Astrocyte (in vitro differentiated cells and primary cell): ENCODE measurements around the gene HYCC1. TPM values are rescaled to one million over a fixed set of nuclear protein-coding genes. Genes with fewer than 3 reads are reported as not detected.
"Not testable (repeated sequence)": the region's sequence is repeated elsewhere in the genome, so short reads cannot be mapped to it uniquely, and the experiment has no call there.

ENCODE experiments used
- DNase-seq: peaks from one replicate; pipeline ENCODE4 v3.0.0-alpha.2; 2010; ENCODE audit warnings: low read depth
- FAIRE-seq: peaks from 2 replicates; lab custom pipeline; 2011; peaks lifted over from hg19 to GRCh38; lab: Jason Lieb, UNC
- H2AFZ ChIP-seq: 2 replicates; pipeline ENCODE4 v1.6.0; 2012; ENCODE audit warnings: low read depth, low read length, inconsistent platforms
- H3K27ac ChIP-seq: 2 replicates; pipeline ENCODE4 v1.5.1; 2011; ENCODE audit warnings: low read depth, low read length, inconsistent platforms
- H3K27me3 ChIP-seq: 2 replicates; pipeline ENCODE4 v1.6.0; 2011; ENCODE audit warnings: low read length, inconsistent platforms; ENCODE audit not compliant: insufficient read depth
- H3K36me3 ChIP-seq: 2 replicates; pipeline ENCODE4 v1.5.1; 2011; ENCODE audit warnings: low read length, inconsistent platforms; ENCODE audit not compliant: insufficient read depth
- H3K4me1 ChIP-seq: 2 replicates; pipeline ENCODE4 v1.5.1; 2011; ENCODE audit warnings: low read length, inconsistent platforms; ENCODE audit not compliant: insufficient read depth
- H3K4me2 ChIP-seq: 2 replicates; pipeline ENCODE4 v1.6.0; 2012; ENCODE audit warnings: low read length, inconsistent platforms
- H3K4me3 ChIP-seq: 2 replicates; pipeline ENCODE4 v1.5.1; 2011; ENCODE audit warnings: low read depth, mild to moderate bottlenecking, low read length, inconsistent platforms; ENCODE audit not compliant: insufficient read depth
- H3K79me2 ChIP-seq: 2 replicates; pipeline ENCODE4 v1.6.0; 2012; ENCODE audit warnings: mild to moderate bottlenecking, low read length, inconsistent platforms; ENCODE audit not compliant: insufficient read depth
- H3K9ac ChIP-seq: 2 replicates; pipeline ENCODE4 v1.6.0; 2012; ENCODE audit warnings: mild to moderate bottlenecking, low read length, inconsistent platforms
- H3K9me3 ChIP-seq: 2 replicates; pipeline ENCODE4 v1.5.1; 2012; ENCODE audit warnings: low read depth, mild to moderate bottlenecking, low read length, inconsistent platforms; ENCODE audit not compliant: insufficient read depth
- H4K20me1 ChIP-seq: 2 replicates; pipeline ENCODE4 v1.6.0; 2012; ENCODE audit warnings: low read length, inconsistent platforms; ENCODE audit not compliant: insufficient read depth
- H3K27ac Mint-ChIP-seq: one replicate; pipeline ENCODE4 v1.8.0; 2021; ENCODE audit warnings: mild to moderate bottlenecking, mixed read lengths; ENCODE audit not compliant: unreplicated experiment
- H3K27me3 Mint-ChIP-seq: one replicate; pipeline ENCODE4 v1.8.0; 2021; ENCODE audit warnings: low read depth, mixed read lengths; ENCODE audit not compliant: unreplicated experiment
- H3K36me3 Mint-ChIP-seq: one replicate; pipeline ENCODE4 v1.8.0; 2021; ENCODE audit warnings: low read depth, mixed read lengths; ENCODE audit not compliant: unreplicated experiment
- H3K4me1 Mint-ChIP-seq: one replicate; pipeline ENCODE4 v1.8.0; 2021; ENCODE audit warnings: low read depth, mixed read lengths; ENCODE audit not compliant: unreplicated experiment
- H3K4me3 Mint-ChIP-seq: one replicate; pipeline ENCODE4 v1.8.0; 2021; ENCODE audit warnings: mild to moderate bottlenecking, moderate library complexity, mixed read lengths; ENCODE audit not compliant: unreplicated experiment
- H3K9me3 Mint-ChIP-seq: one replicate; pipeline ENCODE4 v1.8.0; 2021; ENCODE audit warnings: mild to moderate bottlenecking, mixed read lengths; ENCODE audit not compliant: unreplicated experiment
- CTCF ChIP-seq: IDR thresholded peaks from 2 replicates; pipeline ENCODE4 v1.5.1; 2011; ENCODE audit warnings: low read depth, mild to moderate bottlenecking, inconsistent platforms, low read length, moderate library complexity; ENCODE audit not compliant: insufficient read depth
- EZH2 ChIP-seq: IDR thresholded peaks from 2 replicates; pipeline ENCODE4 v1.6.1; 2012; ENCODE audit warnings: mild to moderate bottlenecking, low read length, inconsistent platforms; ENCODE audit not compliant: insufficient read depth
- total RNA-seq: library from RNA; stranded (reverse); gene quantifications from 2 replicates; pipeline ENCODE4 v1.2.1, GENCODE V29; 2021

The HYCC1 gene
- total RNA-seq, 1 donor from 2014 or later = 79.8 TPM

GRCh38 chr7:23051124-23051485 lies 37.2 kb upstream of the HYCC1 start:
- H3K4me3 Mint-ChIP-seq, H3K36me3 Mint-ChIP-seq, H2AFZ ChIP-seq, H3K4me3 ChIP-seq, H3K27me3 Mint-ChIP-seq, H3K36me3 ChIP-seq, H4K20me1 ChIP-seq, H3K79me2 ChIP-seq, H3K27ac ChIP-seq, DNase-seq, FAIRE-seq, H3K9ac ChIP-seq, H3K27me3 ChIP-seq, H3K9me3 ChIP-seq, H3K9me3 Mint-ChIP-seq, H3K4me2 ChIP-seq, H3K4me1 Mint-ChIP-seq, H3K4me1 ChIP-seq: not testable (repeated sequence)
- H3K27ac Mint-ChIP-seq = peak overlapping the region; percentile 87

- not testable (repeated sequence) for H3K27ac Mint-ChIP-seq, H3K27me3 Mint-ChIP-seq, H3K9me3 Mint-ChIP-seq
These were observed 32.4 kb upstream of the HYCC1 start for GRCh38 chr7:23046336-23046735.

GRCh38 chr7:23045086-23045485 lies 31.2 kb upstream of the HYCC1 start:
- not testable (repeated sequence) for H3K79me2 ChIP-seq, H3K4me3 ChIP-seq, H2AFZ ChIP-seq, H3K9me3 ChIP-seq, H3K27me3 ChIP-seq, H4K20me1 ChIP-seq, H3K4me2 ChIP-seq, H3K27ac Mint-ChIP-seq, H3K9ac ChIP-seq, H3K4me3 Mint-ChIP-seq, H3K4me1 Mint-ChIP-seq, H3K36me3 Mint-ChIP-seq, H3K9me3 Mint-ChIP-seq, H3K36me3 ChIP-seq, H3K4me1 ChIP-seq, H3K27me3 Mint-ChIP-seq, FAIRE-seq, H3K27ac ChIP-seq, DNase-seq

More at GRCh38 chr7:23046336-23046735, 32.4 kb upstream of the HYCC1 start:
- H3K9me3 ChIP-seq, H3K4me1 Mint-ChIP-seq, H3K27ac ChIP-seq, H3K79me2 ChIP-seq, H3K4me2 ChIP-seq, DNase-seq, H3K4me3 ChIP-seq, H3K27me3 ChIP-seq, H3K36me3 ChIP-seq, H3K4me3 Mint-ChIP-seq, H3K4me1 ChIP-seq, H3K9ac ChIP-seq, FAIRE-seq, H3K36me3 Mint-ChIP-seq, H4K20me1 ChIP-seq, H2AFZ ChIP-seq: not testable (repeated sequence)

GRCh38 chr7:23044581-23044980 lies 30.7 kb upstream of the HYCC1 start:
- no peaks in the 10 kb centered on the region for H3K9me3 ChIP-seq
- H3K79me2 ChIP-seq = no peaks in the 10 kb centered on the region
- no peak overlapping the region for H3K4me2 ChIP-seq
- FAIRE-seq (no peak), DNase-seq (no peak)
- H3K27ac ChIP-seq = no peak overlapping the region
- no peak for TF ChIP-seq CTCF
- no peak for TF ChIP-seq EZH2
- no peak overlapping the region for H3K4me3 ChIP-seq
- Mint-ChIP-seq H3K4me3 (no peak overlapping the region), H3K4me1 (no peaks in the 10 kb centered on the region), H3K27ac (no peak overlapping the region), H3K36me3 (no peaks in the 10 kb centered on the region), H3K9me3 (no peaks in the 10 kb centered on the region), H3K27me3 (no peaks in the 10 kb centered on the region)
- H3K27me3 ChIP-seq = no peaks in the 10 kb centered on the region
- H2AFZ ChIP-seq = no peak overlapping the region
- no peaks in the 10 kb centered on the region for H3K4me1 ChIP-seq
- no peak overlapping the region for H3K9ac ChIP-seq
- H3K36me3 ChIP-seq = no peaks in the 10 kb centered on the region
- no peaks in the 10 kb centered on the region for H4K20me1 ChIP-seq
